Measurements from ENCODE around the gene STARD10.

DNA sequence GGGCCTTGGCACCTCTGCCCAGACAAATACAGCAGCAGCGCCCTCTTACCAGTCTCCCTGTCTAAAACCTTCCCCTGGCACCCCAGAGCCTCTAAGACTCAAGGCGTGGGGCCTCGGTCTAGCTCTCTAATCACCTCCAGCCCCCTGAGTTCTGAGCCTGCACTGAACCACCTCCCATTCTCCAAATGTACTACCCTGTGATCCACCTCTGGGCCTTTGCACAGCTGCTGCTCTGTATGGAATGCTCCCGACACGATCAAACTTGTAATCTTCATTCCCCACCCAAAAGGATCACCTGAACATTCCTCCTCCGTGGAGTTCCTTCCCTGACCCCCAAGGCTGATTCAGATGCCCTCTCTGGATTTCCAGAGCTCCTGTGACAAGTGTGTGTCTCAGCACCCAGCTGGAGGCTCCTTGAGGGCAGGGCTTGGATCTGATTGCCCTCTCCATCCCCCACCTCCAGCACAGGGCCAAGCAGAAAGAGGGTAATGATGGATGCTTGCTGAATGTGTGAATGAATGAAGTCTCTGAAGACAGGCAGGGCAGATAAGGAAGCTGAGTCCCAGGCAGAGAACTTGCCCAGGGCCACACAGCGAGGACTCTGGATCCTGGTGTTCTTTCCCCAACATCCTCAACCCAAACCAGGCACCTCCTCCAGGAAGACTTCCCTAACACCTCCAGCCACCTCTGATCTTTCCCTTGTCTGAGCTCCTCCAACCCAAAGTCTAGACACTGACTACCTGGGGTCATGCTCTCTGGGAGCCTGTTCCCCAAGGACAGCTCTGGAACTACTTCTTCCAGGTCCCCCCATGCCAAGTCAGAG, 18.3 kb downstream of the STARD10 start:
- TF ChIP-seq, protein P1, sequence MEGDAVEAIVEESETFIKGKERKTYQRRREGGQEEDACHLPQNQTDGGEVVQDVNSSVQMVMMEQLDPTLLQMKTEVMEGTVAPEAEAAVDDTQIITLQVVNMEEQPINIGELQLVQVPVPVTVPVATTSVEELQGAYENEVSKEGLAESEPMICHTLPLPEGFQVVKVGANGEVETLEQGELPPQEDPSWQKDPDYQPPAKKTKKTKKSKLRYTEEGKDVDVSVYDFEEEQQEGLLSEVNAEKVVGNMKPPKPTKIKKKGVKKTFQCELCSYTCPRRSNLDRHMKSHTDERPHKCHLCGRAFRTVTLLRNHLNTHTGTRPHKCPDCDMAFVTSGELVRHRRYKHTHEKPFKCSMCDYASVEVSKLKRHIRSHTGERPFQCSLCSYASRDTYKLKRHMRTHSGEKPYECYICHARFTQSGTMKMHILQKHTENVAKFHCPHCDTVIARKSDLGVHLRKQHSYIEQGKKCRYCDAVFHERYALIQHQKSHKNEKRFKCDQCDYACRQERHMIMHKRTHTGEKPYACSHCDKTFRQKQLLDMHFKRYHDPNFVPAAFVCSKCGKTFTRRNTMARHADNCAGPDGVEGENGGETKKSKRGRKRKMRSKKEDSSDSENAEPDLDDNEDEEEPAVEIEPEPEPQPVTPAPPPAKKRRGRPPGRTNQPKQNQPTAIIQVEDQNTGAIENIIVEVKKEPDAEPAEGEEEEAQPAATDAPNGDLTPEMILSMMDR (conservative IDR thresholded peaks at IDR 0.05; ENCODE audit: low read depth in 2 of 2) = no peak
- TF ChIP-seq, protein P2, sequence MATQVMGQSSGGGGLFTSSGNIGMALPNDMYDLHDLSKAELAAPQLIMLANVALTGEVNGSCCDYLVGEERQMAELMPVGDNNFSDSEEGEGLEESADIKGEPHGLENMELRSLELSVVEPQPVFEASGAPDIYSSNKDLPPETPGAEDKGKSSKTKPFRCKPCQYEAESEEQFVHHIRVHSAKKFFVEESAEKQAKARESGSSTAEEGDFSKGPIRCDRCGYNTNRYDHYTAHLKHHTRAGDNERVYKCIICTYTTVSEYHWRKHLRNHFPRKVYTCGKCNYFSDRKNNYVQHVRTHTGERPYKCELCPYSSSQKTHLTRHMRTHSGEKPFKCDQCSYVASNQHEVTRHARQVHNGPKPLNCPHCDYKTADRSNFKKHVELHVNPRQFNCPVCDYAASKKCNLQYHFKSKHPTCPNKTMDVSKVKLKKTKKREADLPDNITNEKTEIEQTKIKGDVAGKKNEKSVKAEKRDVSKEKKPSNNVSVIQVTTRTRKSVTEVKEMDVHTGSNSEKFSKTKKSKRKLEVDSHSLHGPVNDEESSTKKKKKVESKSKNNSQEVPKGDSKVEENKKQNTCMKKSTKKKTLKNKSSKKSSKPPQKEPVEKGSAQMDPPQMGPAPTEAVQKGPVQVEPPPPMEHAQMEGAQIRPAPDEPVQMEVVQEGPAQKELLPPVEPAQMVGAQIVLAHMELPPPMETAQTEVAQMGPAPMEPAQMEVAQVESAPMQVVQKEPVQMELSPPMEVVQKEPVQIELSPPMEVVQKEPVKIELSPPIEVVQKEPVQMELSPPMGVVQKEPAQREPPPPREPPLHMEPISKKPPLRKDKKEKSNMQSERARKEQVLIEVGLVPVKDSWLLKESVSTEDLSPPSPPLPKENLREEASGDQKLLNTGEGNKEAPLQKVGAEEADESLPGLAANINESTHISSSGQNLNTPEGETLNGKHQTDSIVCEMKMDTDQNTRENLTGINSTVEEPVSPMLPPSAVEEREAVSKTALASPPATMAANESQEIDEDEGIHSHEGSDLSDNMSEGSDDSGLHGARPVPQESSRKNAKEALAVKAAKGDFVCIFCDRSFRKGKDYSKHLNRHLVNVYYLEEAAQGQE (IDR thresholded peaks at IDR 0.05; ENCODE audit: unreplicated experiment) = no peak
- TF ChIP-seq EZH2 (IDR thresholded peaks at IDR 0.05; ENCODE audit: low read depth, unreplicated experiment) = no peak
- TF ChIP-seq POLR2AphosphoS5 (IDR thresholded peaks at IDR 0.05; ENCODE audit: low read depth) = no peak
- TF ChIP-seq ZNF114 (CRISPR knock-in tag; IDR thresholded peaks at IDR 0.05) = no peak
- TF ChIP-seq EZH2phosphoT487 (IDR thresholded peaks at IDR 0.05; ENCODE audit: unreplicated experiment) = no peak
- TF ChIP-seq ZNF331 (CRISPR knock-in tag; IDR thresholded peaks at IDR 0.05; ENCODE audit: low read depth) = no peak
- no peak for TF ChIP-seq ZNF462 (CRISPR knock-in tag; IDR thresholded peaks at IDR 0.05)
- no peak for TF ChIP-seq CREB1 (CRISPR knock-in tag; IDR thresholded peaks at IDR 0.05; ENCODE audit: low read depth)
- no peak for TF ChIP-seq ETS1 (IDR thresholded peaks at IDR 0.05)
- no peak for TF ChIP-seq JUNB (IDR thresholded peaks at IDR 0.05; ENCODE audit: unreplicated experiment)
- TF ChIP-seq NANOG (IDR thresholded peaks at IDR 0.05; ENCODE audit: borderline replicate concordance) = no peak

Measured in GM23338 (cell line).